NCI-H2196 treated with DMSO at 0.1 percent for 48 hours (cell line): Measurements from ENCODE around the gene NEB.
"Not testable (repeated sequence)": the region's sequence is repeated elsewhere in the genome, so short reads cannot be mapped to it uniquely, and the experiment has no call there.

Experiments
- DNase-seq: peaks from one replicate; lab custom pipeline; 2025; ENCODE audit not compliant: unreplicated experiment; lab: John Stamatoyannopoulos, UW

NEB gene

GRCh38 chr2:151761687-151762086 is 27.4 kb upstream of the NEB start:
- DNase-seq: no peak

- no peak for DNase-seq
These were observed 26.9 kb upstream of the NEB start for GRCh38 chr2:151761193-151761592.

GRCh38 chr2:151760139-151760650 is 25.9 kb upstream of the NEB start:
- no peak for DNase-seq

- DNase-seq: no peak
These were observed 24.5 kb upstream of the NEB start for GRCh38 chr2:151758744-151759143.

- DNase-seq: no peak
These were observed 23.6 kb upstream of the NEB start for GRCh38 chr2:151757861-151758260.

GRCh38 chr2:151756820-151757219 is 22.5 kb upstream of the NEB start:
- no peak for DNase-seq

- DNase-seq: no peak
These were observed 20.1 kb upstream of the NEB start for GRCh38 chr2:151754253-151754897.

- DNase-seq: no peak
These were observed 19.3 kb upstream of the NEB start for GRCh38 chr2:151753540-151753939.

- DNase-seq: not testable (repeated sequence)
These were observed 11.0 kb upstream of the NEB start for GRCh38 chr2:151745261-151745660.

GRCh38 chr2:151730262-151730975 is 3.9 kb downstream of the NEB start:
- no peak for DNase-seq

- no peak for DNase-seq
These were observed 4.4 kb downstream of the NEB start for GRCh38 chr2:151729837-151730236.

- DNase-seq: no peak
These were observed 4.9 kb downstream of the NEB start for GRCh38 chr2:151729415-151729811.

GRCh38 chr2:151728804-151729414 is 5.4 kb downstream of the NEB start:
- no peak for DNase-seq

GRCh38 chr2:151727593-151728552 is 6.4 kb downstream of the NEB start:
- DNase-seq: no peak

- no peak for DNase-seq
These were observed 13.1 kb downstream of the NEB start for GRCh38 chr2:151721161-151721560.

GRCh38 chr2:151720521-151720920 is 13.8 kb downstream of the NEB start:
- no peak for DNase-seq

GRCh38 chr2:151718796-151719195 is 15.5 kb downstream of the NEB start:
- no peak for DNase-seq

GRCh38 chr2:151718247-151718646 is 16.0 kb downstream of the NEB start:
- no peak for DNase-seq

- no peak for DNase-seq
These were observed 17.6 kb downstream of the NEB start for GRCh38 chr2:151716721-151717120.

GRCh38 chr2:151713291-151713903 is 20.9 kb downstream of the NEB start:
- DNase-seq: no peak

- DNase-seq: no peak
These were observed 23.3 kb downstream of the NEB start for GRCh38 chr2:151711025-151711424.
